IMR-90 (cell line): ENCODE measurements around the gene SYNE3. TPM values are rescaled to one million over a fixed set of nuclear protein-coding genes. Genes with fewer than 3 reads are reported as not detected.
A peak's percentile ranks its signal among the peaks of the same experiment; 100 is the strongest.

ENCODE experiments used
- ATAC-seq: fragments of 200-7000 bp; cut with Tn5 transposase; 2 replicates; pipeline ENCODE4 v1.9.1; 2020; ENCODE audit warnings: low read depth, mild to moderate bottlenecking, moderate library complexity
- BruUV-seq: library from RNA; stranded (reverse); fragments of 400-500 nt; replicated peaks from 2 replicates; lab custom pipeline; 2021; lab: Mats Ljungman, UMichigan
- CTCF ChIA-PET: fragments of 300-600 bp; formaldehyde crosslinking; extraction: SDS; loops from one replicate; lab custom pipeline; 2021; ENCODE audit warnings: antibody characterized with exemption; lab: Yijun Ruan, JAX
- POLR2A ChIA-PET: fragments of 300-600 bp; sonication (Branson Sonifier 250); formaldehyde crosslinking; loops from one replicate; lab custom pipeline; 2022; ENCODE audit warnings: antibody characterized with exemption; ENCODE audit not compliant: unreplicated experiment; lab: Charles Lee
- DNase-seq: peaks from one replicate; pipeline ENCODE4 v3.0.0; 2013
- H2AFZ ChIP-seq: replicated peaks from 2 replicates; pipeline ENCODE3; 2013; ENCODE audit warnings: low read length, mild to moderate bottlenecking; ENCODE audit not compliant: poor library complexity
- H2AK5ac ChIP-seq: 2 replicates; pipeline ENCODE4 v1.6.1; 2013; ENCODE audit warnings: low read depth, low read length, inconsistent platforms
- H2AK9ac ChIP-seq: replicated peaks from 2 replicates; pipeline ENCODE3; 2013; ENCODE audit warnings: mild to moderate bottlenecking, low read depth, low read length, moderate library complexity; ENCODE audit not compliant: poor library complexity
- H2BK120ac ChIP-seq: 2 replicates; pipeline ENCODE4 v1.6.1; 2013; ENCODE audit warnings: low read depth, low read length, inconsistent platforms
- H2BK15ac ChIP-seq: 3 replicates; pipeline ENCODE4 v1.6.1; 2013; ENCODE audit warnings: low read depth, low read length, inconsistent platforms
- H2BK20ac ChIP-seq: 2 replicates; pipeline ENCODE4 v1.6.1; 2013; ENCODE audit warnings: low read depth, mild to moderate bottlenecking, inconsistent platforms, low read length, moderate library complexity
- H2BK5ac ChIP-seq: 2 replicates; pipeline ENCODE4 v1.6.1; 2013; ENCODE audit warnings: mild to moderate bottlenecking, low read depth, low read length, inconsistent platforms; ENCODE audit not compliant: poor library complexity, severe bottlenecking
- H3K14ac ChIP-seq: replicated peaks from 2 replicates; pipeline ENCODE4 v1.6.1; 2013; ENCODE audit warnings: low read depth, low read length, inconsistent platforms
- H3K18ac ChIP-seq: 2 replicates; pipeline ENCODE4 v1.6.1; 2013; ENCODE audit warnings: low read depth, low read length, control low read depth
- H3K23ac ChIP-seq: 2 replicates; pipeline ENCODE4 v1.6.1; 2013; ENCODE audit warnings: low read depth, low read length, inconsistent platforms
- H3K27ac ChIP-seq: 2 replicates; pipeline ENCODE4 v1.5.1; 2013; ENCODE audit warnings: mild to moderate bottlenecking, control low read depth, low read length; ENCODE audit not compliant: insufficient read depth
- H3K27me3 ChIP-seq: 2 replicates; pipeline ENCODE4 v1.6.1; 2013; ENCODE audit warnings: low read length; ENCODE audit not compliant: control insufficient read depth, insufficient read depth
- H3K36me3 ChIP-seq: 2 replicates; pipeline ENCODE4 v1.6.1; 2013; ENCODE audit warnings: low read length, mixed read lengths; ENCODE audit not compliant: control insufficient read depth, insufficient read depth
- H3K4ac ChIP-seq: 2 replicates; pipeline ENCODE4 v1.6.1; 2013; ENCODE audit warnings: low read depth, low read length, inconsistent platforms
- H3K4me1 ChIP-seq: 2 replicates; pipeline ENCODE4 v1.6.1; 2013; ENCODE audit warnings: low read length, mixed read lengths; ENCODE audit not compliant: control insufficient read depth, insufficient read depth
- H3K4me2 ChIP-seq: 2 replicates; pipeline ENCODE4 v1.6.1; 2013; ENCODE audit warnings: low read depth, mild to moderate bottlenecking, control low read depth, low read length, moderate library complexity
- H3K4me3 ChIP-seq: 2 replicates; pipeline ENCODE4 v1.5.1; 2013; ENCODE audit warnings: low read depth, mild to moderate bottlenecking, control low read depth, low read length, moderate library complexity; ENCODE audit not compliant: insufficient read depth
- H3K56ac ChIP-seq: 2 replicates; pipeline ENCODE4 v1.6.1; 2013; ENCODE audit warnings: low read length, inconsistent platforms; ENCODE audit not compliant: insufficient read depth; ENCODE audit errors: extremely low read depth
- H3K79me1 ChIP-seq, 2 experiments: 2 replicates each; pipeline ENCODE4 v1.6.1; 2013; ENCODE audit warnings: low read length in 2 of 2, inconsistent platforms in 1 of 2, low read depth in 1 of 2
- H3K9ac ChIP-seq: 2 replicates; pipeline ENCODE4 v1.6.1; 2013; ENCODE audit warnings: low read depth, low read length, control low read depth
- H3K9me1 ChIP-seq: 2 replicates; pipeline ENCODE4 v1.6.1; 2013; ENCODE audit warnings: low read length, inconsistent platforms; ENCODE audit not compliant: insufficient read depth
- H3K9me3 ChIP-seq: 2 replicates; pipeline ENCODE4 v1.6.1; 2013; ENCODE audit warnings: low read length; ENCODE audit not compliant: control insufficient read depth, insufficient read depth
- H4K20me1 ChIP-seq: 2 replicates; pipeline ENCODE4 v1.6.1; 2013; ENCODE audit warnings: low read length, inconsistent platforms; ENCODE audit not compliant: insufficient read depth
- H4K5ac ChIP-seq: 2 replicates; pipeline ENCODE4 v1.6.1; 2013; ENCODE audit warnings: mild to moderate bottlenecking, low read depth, low read length, control low read depth
- H4K8ac ChIP-seq, 2 experiments: 2 replicates each; pipeline ENCODE4 v1.6.1; 2013; ENCODE audit warnings: low read depth in 2 of 2, low read length in 2 of 2, control low read depth in 1 of 2, inconsistent platforms in 1 of 2
- H4K91ac ChIP-seq: 2 replicates; pipeline ENCODE4 v1.6.1; 2013; ENCODE audit warnings: low read depth, low read length, inconsistent platforms; ENCODE audit not compliant: insufficient read depth
- BHLHE40 ChIP-seq: fragments of 150-350 bp; IDR thresholded peaks from 2 replicates; pipeline ENCODE4 v1.6.1; 2016; ENCODE audit warnings: mild to moderate bottlenecking, low read depth, low read length
- FOS ChIP-seq: fragments of 150-350 bp; IDR thresholded peaks from 2 replicates; pipeline ENCODE4 v1.6.1; 2016; ENCODE audit warnings: low read depth, low read length
- RCOR1 ChIP-seq: IDR thresholded peaks from 2 replicates; pipeline ENCODE4 v1.6.1; 2012; ENCODE audit warnings: mild to moderate bottlenecking, low read length, improper control_type of control experiment; ENCODE audit not compliant: insufficient replicate concordance
- RFX5 ChIP-seq: IDR thresholded peaks from 2 replicates; pipeline ENCODE4 v1.8.0; 2012; ENCODE audit warnings: low read depth, mild to moderate bottlenecking, low read length, moderate library complexity
- WGBS, 2 experiments: methylation state at CpG; one replicate each; pipeline versions ENCODE4 v1.1.5 to v1.1.7; 2013; ENCODE audit warnings: missing lambda C conversion rate in 2 of 2; ENCODE audit not compliant: insufficient read length in 1 of 2; ENCODE audit errors: extremely low coverage in 2 of 2; 5-methylcytosine and 5-hydroxymethylcytosine counted together
- dilution Hi-C: fragments of 300-500 bp; cut with HindIII; formaldehyde crosslinking; loops from one replicate; pipeline ENCODE4 v1.14.3; 2018; ENCODE audit warnings: low sequenced_read_pairs; ENCODE audit not compliant: unreplicated experiment
- in situ Hi-C: fragments of 300-500 bp; cut with MboI; formaldehyde crosslinking; loops from 3 replicates; pipeline ENCODE4 v1.14.3; 2019; ENCODE audit warnings: low sequenced_read_pairs, inconsistent platforms, mixed read lengths
- intact Hi-C: fragments of 100-400 bp; cut with micrococcal nuclease; formaldehyde crosslinking; loops from 2 replicates; pipeline ENCODE4 v1.10.0; 2022
- polyA plus RNA-seq, 3 experiments: library from polyadenylated mRNA; depleted of rRNA; stranded (reverse); fragments of >200 nt; gene quantifications; 2 replicates each; pipeline ENCODE4 v1.2.3, GENCODE V29; 2012; ENCODE audit warnings: low replicate concordance in 1 of 3
- total RNA-seq: library from RNA; depleted of rRNA; stranded (reverse); fragments of >200 nt; gene quantifications from 2 replicates; pipeline ENCODE4 v1.2.3, GENCODE V29; 2012

SYNE3 gene
- total and polyA plus RNA-seq, 2 of the 4 experiments (the other 2 are of a cell fraction): 2.9 to 5.0 TPM

DNA sequence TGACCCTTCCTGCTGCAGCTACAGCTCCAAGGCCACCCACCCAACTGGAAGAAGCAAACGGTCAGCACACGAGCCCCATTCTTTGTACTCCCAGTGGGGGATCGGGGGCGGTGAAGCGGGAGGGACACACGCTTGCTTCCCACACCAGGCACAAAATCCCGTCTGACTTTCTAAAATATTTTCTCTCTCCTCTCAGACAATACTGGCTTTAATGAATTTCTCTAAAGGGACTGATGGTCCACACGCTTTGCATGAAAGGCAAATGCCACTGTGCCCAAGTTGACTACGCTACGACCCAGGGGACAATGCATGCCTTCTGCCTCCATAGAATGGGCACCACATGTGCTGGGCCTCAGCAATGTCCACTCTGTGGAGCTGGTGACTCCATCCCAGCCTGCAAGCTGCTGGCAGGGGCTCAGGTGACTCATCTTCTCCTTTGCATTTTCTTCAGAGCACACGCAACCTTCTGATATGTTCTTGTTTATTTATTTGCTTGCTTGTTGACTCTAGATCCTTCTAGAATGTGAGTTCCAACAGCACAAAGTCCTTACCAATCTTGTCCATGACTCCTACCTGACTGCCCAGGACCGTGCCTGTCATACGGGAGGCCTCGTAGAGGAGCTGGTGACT, 15.6 kb downstream of the SYNE3 start (continued):
- TF ChIP-seq BHLHE40: peak; percentile 67; the same call in 1 of the 2 replicates
- TF ChIP-seq RFX5: no peak

GRCh38 chr14:95500201-95500681, 16.2 kb downstream of the SYNE3 start:
- Histone ChIP-seq H3K14ac (peak overlapping the region; percentile 13; the same call in 1 of the 2 replicates), H3K9me3 (no peaks in the 10 kb centered on the region), H2BK120ac (peak overlapping the region; percentile 62), H2BK5ac (no peak overlapping the region), H3K4me2 (no peak overlapping the region), H4K20me1 (peaks cover 4% of the 10 kb centered on the region; the same call in 1 of the 2 replicates), H2AK9ac (peak overlapping the region; percentile 79), H4K5ac (no peak overlapping the region; the same call in 1 of the 2 replicates), H3K27me3 (no peaks in the 10 kb centered on the region), H2AK5ac (peak overlapping the region; percentile 33), H3K9me1 (peaks cover 41% of the 10 kb centered on the region), H3K36me3 (no peaks in the 10 kb centered on the region), H3K79me1 (peaks cover 13 to 90% of the 10 kb centered on the region in 2 experiments), H2BK20ac (peak overlapping the region; percentile 47), H4K8ac (peak overlapping the region in 1 of 2 experiments; percentile 70; a peak in 1 of 4 replicates), H3K4me1 (peaks cover 42% of the 10 kb centered on the region), H3K4me3 (no peak overlapping the region), H2AFZ (peak overlapping the region; percentile 18), H3K18ac (no peak overlapping the region), H2BK15ac (peak overlapping the region; percentile 35; the same call in 1 of the 3 replicates), H3K27ac (no peak overlapping the region), H3K4ac (peak overlapping the region; percentile 68), H3K9ac (no peak overlapping the region), H4K91ac (peak overlapping the region; percentile 8; the same call in 1 of the 2 replicates), H3K23ac (no peak overlapping the region), H3K56ac (no peak overlapping the region)
- no TSS peak for BruUV-seq
- WGBS, 2 experiments: 99% methylated on average over 7 of the region's 14 CpGs; no CpG with 5 or more reads in 1 of the 2 experiments
- intact Hi-C loops: no loop called here
- ChIA-PET POLR2A (no interaction called here), CTCF (interaction anchor here (1.0 to 1.3 kb wide), 3 partner anchors 19 to 58 kb away, joined by 3 read pairs; no protein-coding TSS in a partner anchor)
- TF ChIP-seq RCOR1: no peak
- no peak for TF ChIP-seq FOS
- ATAC-seq (no peak), DNase-seq (no peak)
- in situ Hi-C loops: loop anchor here (25.0 kb wide), 1 partner anchor 363 kb away; no protein-coding TSS in a partner anchor
- dilution Hi-C loops: no loop called here
